CD4-positive, alpha-beta T cell treated with Interleukin-4 for 1 hour (primary cell): ENCODE measurements around the gene PLK5.

Experiments
- DNase-seq, 2 donors: peaks; one replicate each; pipeline ENCODE4 v3.0.0-alpha.2; 2020 to 2022

The PLK5 gene

GRCh38 chr19:1556390-1557070 lies 32.7 kb downstream of the PLK5 start:
- DNase-seq = no peak

- no peak for DNase-seq
These were observed 34.7 kb downstream of the PLK5 start for GRCh38 chr19:1558552-1558951.

GRCh38 chr19:1560286-1560882 lies 36.5 kb downstream of the PLK5 start:
- DNase-seq = no peak

- no peak for DNase-seq
These were observed 37.5 kb downstream of the PLK5 start for GRCh38 chr19:1561236-1561842.

- DNase-seq = no peak
These were observed 39.4 kb downstream of the PLK5 start for GRCh38 chr19:1563251-1563650.

GRCh38 chr19:1566392-1567115 lies 42.7 kb downstream of the PLK5 start:
- DNase-seq = no peak

GRCh38 chr19:1567116-1567847 lies 43.4 kb downstream of the PLK5 start:
- peak in 1 of 2 donors; percentile 9 for DNase-seq

- no peak for DNase-seq
These were observed 44.0 kb downstream of the PLK5 start for GRCh38 chr19:1567848-1568227.

GRCh38 chr19:1568320-1569019 lies 44.6 kb downstream of the PLK5 start, which contains the start of gene MEX3D:
TSS of gene MEX3D (minus strand) at chr19:1568325. CDS start at chr19:1568058, 267 bp downstream.
- peak; percentile 79 to 81 for DNase-seq

- no peak for DNase-seq
These were observed 46.1 kb downstream of the PLK5 start for GRCh38 chr19:1569997-1570396.

GRCh38 chr19:1570836-1571235 lies 47.0 kb downstream of the PLK5 start:
- no peak for DNase-seq

- DNase-seq = no peak
These were observed 47.5 kb downstream of the PLK5 start for GRCh38 chr19:1571358-1571757.

- no peak for DNase-seq
These were observed 48.9 kb downstream of the PLK5 start for GRCh38 chr19:1572795-1573194.

GRCh38 chr19:1574354-1575136 lies 50.7 kb downstream of the PLK5 start:
- DNase-seq = no peak

GRCh38 chr19:1575323-1576241 lies 51.7 kb downstream of the PLK5 start:
- DNase-seq = no peak

- DNase-seq = no peak
These were observed 52.6 kb downstream of the PLK5 start for GRCh38 chr19:1576242-1577089.

- no peak for DNase-seq
These were observed 53.4 kb downstream of the PLK5 start for GRCh38 chr19:1577090-1577928.

- DNase-seq = no peak
These were observed 54.2 kb downstream of the PLK5 start for GRCh38 chr19:1577929-1578618.
